Measurements from ENCODE around the gene RELL2.

Gene RELL2, protein sequence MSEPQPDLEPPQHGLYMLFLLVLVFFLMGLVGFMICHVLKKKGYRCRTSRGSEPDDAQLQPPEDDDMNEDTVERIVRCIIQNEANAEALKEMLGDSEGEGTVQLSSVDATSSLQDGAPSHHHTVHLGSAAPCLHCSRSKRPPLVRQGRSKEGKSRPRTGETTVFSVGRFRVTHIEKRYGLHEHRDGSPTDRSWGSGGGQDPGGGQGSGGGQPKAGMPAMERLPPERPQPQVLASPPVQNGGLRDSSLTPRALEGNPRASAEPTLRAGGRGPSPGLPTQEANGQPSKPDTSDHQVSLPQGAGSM
- total RNA-seq, result 18.1 to 40.4 (median 32.9) reads per million in 9 experiments

DNA sequence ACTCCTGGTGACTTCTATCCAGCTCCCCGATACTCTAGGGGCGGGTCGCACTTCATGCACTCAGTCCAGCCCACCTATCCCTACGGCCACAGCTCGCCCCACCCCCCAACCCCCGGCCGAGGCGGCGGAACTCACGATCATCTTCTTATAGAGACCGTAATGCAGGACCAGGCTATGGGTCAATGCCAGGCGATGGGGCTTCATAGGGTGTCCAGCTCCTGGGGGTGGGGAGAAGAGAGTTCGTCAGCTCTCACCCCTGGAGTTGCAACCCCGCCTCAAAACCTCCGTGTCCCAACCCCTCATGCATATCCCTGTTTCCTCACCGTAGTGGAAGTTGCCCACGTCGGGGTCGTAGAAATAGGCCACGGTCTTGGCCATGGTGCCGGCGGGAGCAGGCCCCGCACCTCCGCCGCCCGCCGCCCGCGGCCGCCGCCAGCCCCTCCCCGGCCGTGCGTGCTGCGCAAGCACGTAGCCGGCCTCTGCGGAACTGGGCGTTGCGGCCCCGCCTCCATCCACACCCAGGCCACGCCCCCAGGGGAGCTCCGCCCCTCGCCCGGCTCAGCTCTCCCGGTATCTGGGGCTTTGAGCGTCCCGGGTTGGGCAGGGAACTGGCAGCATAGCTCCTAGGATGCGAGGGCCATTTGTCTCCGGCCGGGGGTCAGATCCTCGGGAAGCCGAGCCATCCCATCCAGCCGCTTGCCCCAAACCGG lies at the start of gene RELL2, which contains the start of gene HDAC3:
Gene RELL2, plus strand, starts transcription at position 585 of the 710 bp plus-strand sequence. CDS start 1,229 bp downstream, outside the sequence.
Gene HDAC3, minus strand, starts transcription at position 437 of the 710 bp plus-strand sequence. Its CDS starts 59 bp downstream, at position 378.
- H3K9me3 Mint-ChIP-seq, result no peaks in the 10 kb centered on the region
- H3K36me3 Mint-ChIP-seq (ENCODE audit: insufficient read depth), result peaks cover 14% of the 10 kb centered on the region
- peaks cover 30 to 33% of the 10 kb centered on the region in 2 donors for H3K4me1 Mint-ChIP-seq (ENCODE audit: low read depth in 2 of 2)
- DNase-seq (peak; percentile 94 to 98 (median 98)), ATAC-seq (replicated peaks) (peak; percentile 85)
- H3K27me3 Mint-ChIP-seq, result no peaks in the 10 kb centered on the region
- peak within 1 kb of the TSS; percentile 63 to 79 for H3K27ac Mint-ChIP-seq
- peak within 1 kb of the TSS; percentile 88 to 89 for H3K4me3 Mint-ChIP-seq

DNA sequence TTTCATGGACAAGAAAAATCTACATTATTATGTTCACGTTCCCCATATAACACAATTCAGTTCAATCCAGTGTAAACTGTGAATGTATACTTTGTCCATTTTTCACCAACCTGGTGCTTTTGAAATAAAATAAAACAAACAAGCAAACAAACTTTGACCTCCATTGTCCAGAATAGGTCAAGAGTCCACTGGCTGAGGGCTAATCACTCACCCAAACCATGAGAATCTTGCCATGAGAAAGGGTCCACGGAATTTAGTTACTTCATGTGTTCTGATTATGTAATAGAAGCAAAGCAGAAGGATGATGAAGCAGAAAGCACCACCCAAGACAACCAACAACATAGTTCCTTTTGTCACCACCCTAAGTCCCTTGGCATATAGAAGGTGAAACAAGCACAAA lies 46.7 kb upstream of the RELL2 start:
- Mint-ChIP-seq H3K4me1 (ENCODE audit: low read depth in 2 of 2) (peaks cover 35 to 48% of the 10 kb centered on the region in 2 donors), H3K27ac (no peak overlapping the region), H3K36me3 (ENCODE audit: insufficient read depth) (peaks cover 53% of the 10 kb centered on the region), H3K27me3 (no peaks in the 10 kb centered on the region), H3K4me3 (no peak overlapping the region), H3K9me3 (no peaks in the 10 kb centered on the region)
- ATAC-seq (replicated peaks) (no peak), DNase-seq (no peak)

DNA sequence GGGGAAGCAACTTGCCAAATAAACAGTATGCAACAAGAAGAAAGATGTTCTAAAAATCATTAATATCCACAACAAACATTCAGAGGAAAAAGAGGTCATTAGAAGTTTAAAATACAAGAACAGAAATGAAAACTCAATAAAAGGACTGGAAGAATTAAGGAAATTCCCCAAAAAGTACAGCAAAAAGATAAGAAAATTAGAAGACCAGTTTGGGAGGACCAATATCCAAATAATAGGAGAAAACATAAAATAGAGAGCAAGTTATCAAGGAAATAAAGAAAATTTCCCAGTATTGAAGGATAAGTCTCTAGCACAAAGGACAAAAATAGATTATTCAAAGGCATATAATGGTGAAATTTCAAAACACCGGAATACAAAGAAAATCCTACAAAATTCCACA lies 39.9 kb upstream of the RELL2 start:
- Mint-ChIP-seq H3K4me1 (ENCODE audit: low read depth in 2 of 2) (peaks cover 48 to 50% of the 10 kb centered on the region in 2 donors), H3K4me3 (peak overlapping the region in 1 of 2 donors; percentile 49), H3K27ac (peak overlapping the region; percentile 52 to 87), H3K27me3 (no peaks in the 10 kb centered on the region), H3K9me3 (no peaks in the 10 kb centered on the region), H3K36me3 (ENCODE audit: insufficient read depth) (peaks cover 24% of the 10 kb centered on the region)
- ATAC-seq (replicated peaks) (no peak), DNase-seq (no peak)

DNA sequence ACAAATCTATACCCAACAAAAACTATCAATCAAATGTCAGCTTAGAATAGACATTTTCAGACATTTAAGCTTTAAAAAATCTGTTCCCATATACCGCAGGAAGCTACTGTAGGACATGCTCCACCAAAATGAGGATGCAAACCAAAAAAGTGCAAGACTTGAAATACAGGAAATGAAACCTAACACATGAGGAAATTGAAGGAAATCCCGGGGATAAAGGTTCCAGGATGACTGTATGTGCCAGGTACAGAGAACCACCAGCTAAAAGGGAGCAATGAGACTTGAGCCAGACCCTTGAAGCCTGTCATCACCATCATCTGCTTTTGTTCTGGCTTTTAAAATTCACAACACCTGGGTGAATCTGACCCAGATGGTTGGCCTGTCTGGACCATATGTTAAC lies 39.4 kb upstream of the RELL2 start:
- ATAC-seq (replicated peaks) (no peak), DNase-seq (no peak)
- Mint-ChIP-seq H3K27me3 (no peaks in the 10 kb centered on the region), H3K4me1 (ENCODE audit: low read depth in 2 of 2) (peaks cover 47 to 50% of the 10 kb centered on the region in 2 donors), H3K27ac (peak overlapping the region; percentile 52 to 87), H3K36me3 (ENCODE audit: insufficient read depth) (peaks cover 19% of the 10 kb centered on the region), H3K9me3 (no peaks in the 10 kb centered on the region), H3K4me3 (peak overlapping the region; percentile 27 to 49)

DNA sequence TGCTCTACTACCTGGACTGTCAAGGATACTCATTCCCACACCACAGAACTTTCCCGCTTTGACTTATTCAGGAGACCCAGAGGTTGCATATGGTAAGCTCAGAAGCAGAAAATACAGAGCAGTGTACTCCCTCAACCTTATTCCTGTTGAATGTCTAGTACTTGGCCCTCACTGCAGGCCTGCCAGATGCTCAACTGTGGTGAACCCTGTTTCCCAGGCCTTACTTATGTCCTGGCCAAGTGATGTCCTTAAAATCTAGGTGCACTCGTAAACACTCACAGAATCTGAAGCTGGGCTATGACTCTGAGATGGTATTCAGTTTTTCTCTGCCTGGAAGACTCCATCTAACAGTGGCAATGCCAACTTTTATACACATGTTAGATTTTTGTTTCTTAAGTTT lies 39.0 kb upstream of the RELL2 start:
- Mint-ChIP-seq H3K4me3 (peak overlapping the region; percentile 27 to 49), H3K4me1 (ENCODE audit: low read depth in 2 of 2) (peaks cover 47 to 48% of the 10 kb centered on the region in 2 donors), H3K36me3 (ENCODE audit: insufficient read depth) (peaks cover 21% of the 10 kb centered on the region), H3K9me3 (no peaks in the 10 kb centered on the region), H3K27ac (peak overlapping the region; percentile 52 to 87), H3K27me3 (no peaks in the 10 kb centered on the region)
- ATAC-seq (replicated peaks) (no peak), DNase-seq (no peak)

DNA sequence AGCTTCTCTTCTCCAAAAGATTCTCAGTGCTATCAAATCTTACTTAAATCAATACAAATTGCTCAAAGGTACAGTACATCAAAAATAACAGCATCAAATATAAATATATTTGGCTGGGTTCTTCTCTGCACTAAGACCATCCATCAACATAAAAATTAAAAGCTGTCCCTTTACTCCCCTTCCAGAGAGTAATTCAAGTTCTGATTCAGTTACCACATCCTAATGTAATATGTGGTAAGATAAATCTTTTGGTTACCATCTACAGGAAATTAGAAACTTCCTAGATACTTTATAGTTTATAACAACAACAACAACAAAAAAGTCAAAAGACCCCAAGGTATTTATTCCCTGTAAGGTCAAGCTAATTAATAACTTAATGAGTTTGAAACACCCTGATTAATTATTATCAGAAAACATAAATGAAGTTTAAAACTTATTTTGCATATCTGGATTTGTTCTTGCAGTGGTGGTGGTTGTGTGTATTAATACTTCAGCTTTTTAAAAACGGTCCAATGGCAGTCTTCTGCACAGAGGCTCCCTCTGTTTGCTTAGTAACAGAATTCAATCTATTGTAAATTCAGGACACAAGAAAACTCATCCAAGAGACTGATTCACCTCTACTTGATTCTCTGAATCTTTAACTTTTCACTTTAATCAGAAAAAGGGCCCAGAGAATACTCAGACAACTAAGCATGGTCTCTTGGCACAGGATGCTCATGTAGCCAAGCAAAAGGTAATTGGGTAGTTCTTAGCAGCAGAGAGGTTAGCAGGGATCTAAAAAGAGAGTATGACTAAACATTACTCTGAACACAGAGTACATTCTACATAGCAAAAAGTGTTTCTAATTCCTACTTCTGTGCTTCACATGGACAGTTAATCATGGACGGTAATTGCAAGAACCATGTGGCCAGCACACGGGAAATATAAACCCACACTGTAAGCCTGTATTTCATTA lies 38.1 kb upstream of the RELL2 start:
- Mint-ChIP-seq H3K4me3 (peak overlapping the region; percentile 49 to 55), H3K36me3 (ENCODE audit: insufficient read depth) (peaks cover 20% of the 10 kb centered on the region), H3K27ac (peak overlapping the region; percentile 52 to 83), H3K4me1 (ENCODE audit: low read depth in 2 of 2) (peaks cover 50 to 54% of the 10 kb centered on the region in 2 donors), H3K9me3 (no peaks in the 10 kb centered on the region), H3K27me3 (no peaks in the 10 kb centered on the region)
- ATAC-seq (replicated peaks), result peak; percentile 70
- DNase-seq, result no peak

DNA sequence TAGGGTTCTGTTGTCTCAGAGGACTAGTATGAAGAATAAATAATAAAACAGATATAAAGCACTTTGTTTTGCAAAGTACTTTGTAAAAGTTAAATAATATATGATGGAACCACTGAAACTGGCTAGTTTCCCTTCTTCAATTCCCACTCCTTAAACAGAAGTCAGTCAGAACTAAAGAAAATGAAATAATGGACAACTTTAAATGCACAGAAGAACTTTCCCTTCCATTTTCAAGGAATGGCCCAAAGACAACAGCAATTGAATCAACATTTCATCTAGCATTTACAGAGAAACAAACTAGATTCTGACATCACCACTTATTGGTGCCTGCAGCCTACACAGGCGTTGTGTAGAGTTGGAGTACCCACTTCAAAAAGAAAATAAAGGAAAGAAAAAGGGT lies 34.2 kb upstream of the RELL2 start:
- Mint-ChIP-seq H3K4me1 (ENCODE audit: low read depth in 2 of 2) (peaks cover 60 to 69% of the 10 kb centered on the region in 2 donors), H3K27me3 (no peaks in the 10 kb centered on the region), H3K9me3 (no peaks in the 10 kb centered on the region), H3K27ac (peak overlapping the region; percentile 88 to 90), H3K4me3 (peak overlapping the region; percentile 51 to 76), H3K36me3 (ENCODE audit: insufficient read depth) (peaks cover 19% of the 10 kb centered on the region)
- DNase-seq, result no peak
- ATAC-seq (replicated peaks), result no peak

DNA sequence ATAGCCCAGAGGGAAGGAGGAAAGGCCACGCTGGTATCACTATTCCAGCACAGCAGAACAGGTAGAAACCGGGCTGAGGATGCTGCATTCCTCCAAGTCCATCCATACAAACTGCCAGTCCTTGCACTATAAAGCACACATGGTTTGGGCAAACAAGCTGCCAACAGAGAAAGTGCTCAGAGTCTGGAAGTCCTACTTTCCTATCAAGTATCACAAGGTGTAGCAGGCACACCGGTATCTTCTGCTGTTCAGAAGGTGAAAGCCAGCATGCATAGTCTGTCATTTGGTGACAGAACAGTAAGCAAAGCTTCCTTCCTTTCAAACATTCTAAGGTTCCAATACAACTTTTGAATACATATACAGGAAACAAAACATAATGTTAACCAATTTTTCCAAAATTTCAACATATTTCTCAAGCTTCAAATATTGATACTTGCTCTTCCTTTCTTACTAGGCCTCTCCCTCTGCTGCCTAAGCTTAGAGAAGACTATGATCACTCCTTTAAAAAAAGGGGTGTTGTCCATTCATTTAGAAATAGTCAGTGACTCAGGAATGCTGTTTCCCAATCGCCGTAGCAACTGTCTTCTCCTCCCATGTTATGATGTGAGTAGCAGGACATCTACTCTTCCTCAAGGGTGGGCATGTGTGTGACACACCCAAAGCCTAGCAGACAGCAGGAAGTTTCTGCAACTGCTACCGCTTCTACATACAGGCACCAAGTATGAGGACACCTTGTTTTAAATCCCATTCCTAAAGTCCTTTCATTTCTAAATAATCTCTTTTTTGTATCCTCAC lies 32.7 kb upstream of the RELL2 start:
- H3K36me3 Mint-ChIP-seq (ENCODE audit: insufficient read depth), result peaks cover 23% of the 10 kb centered on the region
- ATAC-seq (replicated peaks), result no peak
- H3K27ac Mint-ChIP-seq, result peak overlapping the region; percentile 88 to 90
- H3K4me3 Mint-ChIP-seq, result peak overlapping the region; percentile 67 to 76
- H3K27me3 Mint-ChIP-seq, result no peaks in the 10 kb centered on the region
- H3K9me3 Mint-ChIP-seq, result no peaks in the 10 kb centered on the region
- peaks cover 60 to 70% of the 10 kb centered on the region in 2 donors for H3K4me1 Mint-ChIP-seq (ENCODE audit: low read depth in 2 of 2)
- no peak for DNase-seq

DNA sequence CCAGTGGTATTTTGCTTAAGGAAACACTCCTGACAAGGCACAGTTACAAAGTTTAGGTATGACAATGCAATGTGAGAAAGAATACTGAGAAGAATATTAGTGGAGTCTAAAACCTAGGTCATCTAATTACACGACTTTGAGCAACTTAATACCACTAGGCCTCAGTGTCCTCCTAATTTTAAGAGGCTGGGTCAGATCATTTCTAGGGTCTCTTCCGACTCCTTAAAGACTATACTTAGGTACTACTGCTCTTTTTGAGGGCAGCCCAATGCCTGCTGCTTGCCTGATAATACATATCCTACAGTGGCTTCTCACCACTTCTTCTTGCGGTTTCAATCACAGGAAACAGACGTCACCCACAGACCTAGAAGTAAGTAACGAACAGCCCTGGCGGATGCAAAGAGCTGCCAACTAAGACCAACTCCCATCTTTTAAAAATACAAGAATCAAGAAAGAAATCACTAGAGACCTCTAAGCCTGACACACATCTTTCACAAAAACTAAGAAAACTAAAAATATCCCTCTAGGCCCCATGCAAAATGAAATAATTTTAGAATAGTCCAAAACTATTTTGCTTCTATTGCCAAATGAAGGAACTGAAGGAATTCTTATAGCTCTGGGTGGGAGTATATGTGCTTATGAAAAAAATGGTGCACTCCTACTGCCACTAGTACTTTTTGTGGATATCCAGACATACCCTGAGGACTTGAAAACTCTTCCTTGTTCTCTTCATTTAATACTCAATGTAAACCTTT lies 31.1 kb upstream of the RELL2 start:
- no peaks in the 10 kb centered on the region for H3K27me3 Mint-ChIP-seq
- peaks cover 29% of the 10 kb centered on the region for H3K36me3 Mint-ChIP-seq (ENCODE audit: insufficient read depth)
- DNase-seq (peak; percentile 66 to 73 (median 66)), ATAC-seq (replicated peaks) (peak; percentile 97)
- peak overlapping the region; percentile 71 to 77 for H3K4me3 Mint-ChIP-seq
- peak overlapping the region; percentile 88 to 90 for H3K27ac Mint-ChIP-seq
- no peaks in the 10 kb centered on the region for H3K9me3 Mint-ChIP-seq
- H3K4me1 Mint-ChIP-seq (ENCODE audit: low read depth in 2 of 2), result peaks cover 55 to 67% of the 10 kb centered on the region in 2 donors

DNA sequence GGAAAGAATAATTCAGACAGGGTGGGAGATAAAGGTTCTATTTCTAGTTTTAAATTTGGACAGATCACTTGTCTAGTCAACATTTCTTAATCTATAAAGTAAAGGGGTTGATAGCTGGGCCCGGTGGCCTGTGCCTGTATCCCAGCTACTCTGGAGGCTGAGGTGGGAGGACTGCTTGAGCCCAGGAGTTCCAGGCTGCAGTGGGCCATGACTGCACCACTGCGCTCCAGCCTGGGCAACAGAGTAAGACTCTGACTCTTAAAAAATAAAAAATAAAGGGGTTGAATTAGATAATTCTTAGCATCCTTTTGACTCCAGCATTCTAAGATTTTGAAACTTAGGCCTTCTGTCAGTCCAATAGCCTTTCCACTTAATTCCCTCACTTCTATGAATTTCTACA lies 28.8 kb upstream of the RELL2 start:
- Mint-ChIP-seq H3K36me3 (ENCODE audit: insufficient read depth) (peaks cover 43% of the 10 kb centered on the region), H3K4me1 (ENCODE audit: low read depth in 2 of 2) (peaks cover 57 to 74% of the 10 kb centered on the region in 2 donors), H3K27ac (peak overlapping the region; percentile 88 to 90), H3K27me3 (no peaks in the 10 kb centered on the region), H3K4me3 (peak overlapping the region; percentile 71 to 77), H3K9me3 (no peaks in the 10 kb centered on the region)
- DNase-seq (no peak), ATAC-seq (replicated peaks) (no peak)

DNA sequence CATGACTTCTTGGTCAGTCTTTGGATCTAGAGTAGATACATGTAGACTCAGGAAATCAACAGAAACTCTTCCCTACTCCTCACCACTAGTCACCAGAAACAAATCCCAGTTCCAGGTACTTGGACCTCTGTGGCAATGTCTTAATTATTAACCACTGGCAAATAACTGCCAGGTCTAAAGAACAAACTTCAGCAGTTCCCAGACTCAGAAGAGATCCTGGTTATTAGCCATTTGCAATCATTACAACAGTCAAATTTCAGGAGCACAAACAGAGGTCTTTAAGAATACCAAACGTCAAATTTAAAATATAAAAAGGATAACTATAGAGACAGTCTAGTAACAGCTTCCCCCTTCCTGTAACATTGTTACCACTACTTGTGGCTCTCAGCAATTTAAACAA lies 28.2 kb upstream of the RELL2 start:
- Mint-ChIP-seq H3K9me3 (no peaks in the 10 kb centered on the region), H3K4me3 (peak overlapping the region; percentile 71 to 77), H3K27me3 (no peaks in the 10 kb centered on the region), H3K36me3 (ENCODE audit: insufficient read depth) (peaks cover 48% of the 10 kb centered on the region), H3K4me1 (ENCODE audit: low read depth in 2 of 2) (peaks cover 61 to 75% of the 10 kb centered on the region in 2 donors), H3K27ac (peak overlapping the region; percentile 88 to 90)
- DNase-seq (no peak), ATAC-seq (replicated peaks) (no peak)

DNA sequence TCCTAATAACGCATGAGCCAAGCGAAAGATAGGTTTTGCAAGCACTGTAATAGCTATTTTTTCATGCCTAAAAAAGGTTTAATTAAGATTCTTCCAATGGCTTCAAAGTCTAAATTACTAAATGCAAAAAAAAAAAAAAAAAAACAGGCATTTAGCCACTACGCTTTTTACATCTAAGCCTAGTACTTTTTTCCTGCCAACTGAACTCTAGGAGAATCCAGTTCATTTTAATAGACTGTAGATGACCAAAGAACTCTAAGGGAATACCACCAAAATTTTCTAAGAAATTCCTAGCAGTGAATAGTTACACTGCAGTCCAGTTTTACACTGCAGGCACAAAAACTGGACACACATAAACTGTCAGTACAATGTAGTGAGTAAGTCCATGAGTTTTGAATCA lies 27.8 kb upstream of the RELL2 start:
- H3K4me3 Mint-ChIP-seq, result peak overlapping the region; percentile 10 to 71
- H3K9me3 Mint-ChIP-seq, result no peaks in the 10 kb centered on the region
- ATAC-seq (replicated peaks) (no peak), DNase-seq (no peak)
- no peaks in the 10 kb centered on the region for H3K27me3 Mint-ChIP-seq
- peaks cover 57 to 74% of the 10 kb centered on the region in 2 donors for H3K4me1 Mint-ChIP-seq (ENCODE audit: low read depth in 2 of 2)
- H3K27ac Mint-ChIP-seq, result peak overlapping the region; percentile 88 to 90
- H3K36me3 Mint-ChIP-seq (ENCODE audit: insufficient read depth), result peaks cover 52% of the 10 kb centered on the region
